H1 (cell line): Measurements from ENCODE around the gene STRN4. TPM values are rescaled to one million over a fixed set of nuclear protein-coding genes. Genes with fewer than 3 reads are reported as not detected.

Source experiments
- BRCA1 ChIP-seq: IDR thresholded peaks from 2 replicates; pipeline ENCODE4 v1.6.1; 2012; ENCODE audit warnings: low read depth, low read length, improper control_type of control experiment
- CBX5 ChIP-seq: fragments of 300-800, 300-1000 bp; sonication (generic); IDR thresholded peaks from 2 replicates; pipeline ENCODE4 v1.7.1; 2016; ENCODE audit warnings: antibody characterized with exemption, low read length, low read depth
- FOSL1 ChIP-seq: IDR thresholded peaks from 2 replicates; pipeline ENCODE4 v1.6.1; 2011; ENCODE audit warnings: mild to moderate bottlenecking, low read depth, low read length, moderate library complexity; ENCODE audit not compliant: insufficient read depth
- RAD21 ChIP-seq, 2 experiments: IDR thresholded peaks in 1 of 2; conservative IDR thresholded peaks in 1 of 2; 2 replicates each; pipeline ENCODE4 v1.6.1; 2011; ENCODE audit warnings: low read depth in 2 of 2, low read length in 2 of 2, improper control_type of control experiment in 1 of 2, inconsistent platforms in 1 of 2, mild to moderate bottlenecking in 1 of 2, moderate library complexity in 1 of 2
- RBBP5 ChIP-seq: IDR thresholded peaks from 2 replicates; pipeline ENCODE4 v1.7.1; 2012; ENCODE audit warnings: low read depth, mild to moderate bottlenecking, inconsistent platforms, low read length, moderate library complexity, borderline replicate concordance
- polyA plus RNA-seq, 7 experiments: library from polyadenylated mRNA; depleted of rRNA in 3 of 7; stranded (reverse) in 5 of 7; unstranded in 2 of 7; fragments of >200 nt in 5 of 7; fragments of 200-250 nt in 2 of 7; gene quantifications; 1 replicate in 5 of 7; 2 replicates in 1 of 7; 4 replicates in 1 of 7; pipeline versions ENCODE4 v1.2.1 to v1.2.3, GENCODE V29; 2011 to 2013; ENCODE audit warnings: missing spikeins in 2 of 7, mixed read lengths in 2 of 7
- total RNA-seq: library from RNA; stranded (reverse); fragmentation: NEBNext Ultra II Directional; extraction: Animal tissue kit (Norgen Biotek cat#: 25700); gene quantifications from 2 replicates; pipeline ENCODE4 v1.2.1, GENCODE V29; 2021

The STRN4 gene
- total and polyA plus RNA-seq, 2 of the 8 experiments (the other 6 are each of a cell fraction or from before 2014, with no cell fraction given) = 120 to 187 TPM

- TF ChIP-seq RAD21 (IDR thresholded peaks at IDR 0.05 in 1 of 2, conservative IDR thresholded peaks at IDR 0.05 in 1 of 2; ENCODE audit: low read depth in 2 of 2, low read length in 2 of 2) (no peak), BRCA1 (no peak), CBX5 (no peak), FOSL1 (no peak), RBBP5 (no peak)
These were observed 61.1 kb downstream of the STRN4 start (continued) for GRCh38 chr19:46685189-46685588.
